Measurements from ENCODE around the gene DACT2.

- TF ChIP-seq PATZ1 (CRISPR knock-in tag; IDR thresholded peaks at IDR 0.05; ENCODE audit: borderline replicate concordance) (no peak), CREB5 (CRISPR knock-in tag; IDR thresholded peaks at IDR 0.05; ENCODE audit: low read depth) (no peak), TOX (CRISPR knock-in tag; IDR thresholded peaks at IDR 0.05; ENCODE audit: borderline replicate concordance) (no peak), ESRRG (CRISPR knock-in tag; IDR thresholded peaks at IDR 0.05) (no peak), RARB (CRISPR knock-in tag; IDR thresholded peaks at IDR 0.05) (no peak), ZFP30 (CRISPR knock-in tag; IDR thresholded peaks at IDR 0.05) (no peak)
Measured at GRCh38 chr6:168368066-168368820, 48.7 kb upstream of the DACT2 start.
